ENCODE results near the gene CREB5. TPM values are rescaled to one million over a fixed set of nuclear protein-coding genes. Genes with fewer than 3 reads are reported as not detected.

CREB5 gene
- total and polyA plus RNA-seq, 2 donors (not counting 3 experiments of a cell fraction or from before 2014, with no cell fraction given): 19.6 to 28.4 TPM

DNA sequence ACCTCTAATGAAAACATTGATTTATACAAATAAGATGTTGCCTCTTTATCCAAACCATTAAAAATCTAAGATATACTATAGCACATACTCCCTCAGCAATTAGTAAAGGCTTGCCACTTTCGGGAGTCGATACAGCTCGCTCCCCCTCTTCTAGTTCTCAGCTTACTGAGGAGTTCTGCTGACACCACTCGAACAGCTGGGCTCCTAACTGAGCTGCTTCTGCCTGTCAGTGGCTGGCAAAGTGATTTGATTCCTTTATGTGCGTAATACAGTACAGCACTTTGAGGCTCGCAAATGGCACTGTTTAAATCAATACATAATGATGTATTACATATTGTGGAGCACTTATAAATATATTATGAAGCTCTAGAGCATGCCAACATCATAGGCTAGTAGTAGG, 241.8 kb downstream of the CREB5 start:
- ChIA-PET POLR2A (no interaction called here), CTCF (no interaction called here)
- TF ChIP-seq, protein P1, sequence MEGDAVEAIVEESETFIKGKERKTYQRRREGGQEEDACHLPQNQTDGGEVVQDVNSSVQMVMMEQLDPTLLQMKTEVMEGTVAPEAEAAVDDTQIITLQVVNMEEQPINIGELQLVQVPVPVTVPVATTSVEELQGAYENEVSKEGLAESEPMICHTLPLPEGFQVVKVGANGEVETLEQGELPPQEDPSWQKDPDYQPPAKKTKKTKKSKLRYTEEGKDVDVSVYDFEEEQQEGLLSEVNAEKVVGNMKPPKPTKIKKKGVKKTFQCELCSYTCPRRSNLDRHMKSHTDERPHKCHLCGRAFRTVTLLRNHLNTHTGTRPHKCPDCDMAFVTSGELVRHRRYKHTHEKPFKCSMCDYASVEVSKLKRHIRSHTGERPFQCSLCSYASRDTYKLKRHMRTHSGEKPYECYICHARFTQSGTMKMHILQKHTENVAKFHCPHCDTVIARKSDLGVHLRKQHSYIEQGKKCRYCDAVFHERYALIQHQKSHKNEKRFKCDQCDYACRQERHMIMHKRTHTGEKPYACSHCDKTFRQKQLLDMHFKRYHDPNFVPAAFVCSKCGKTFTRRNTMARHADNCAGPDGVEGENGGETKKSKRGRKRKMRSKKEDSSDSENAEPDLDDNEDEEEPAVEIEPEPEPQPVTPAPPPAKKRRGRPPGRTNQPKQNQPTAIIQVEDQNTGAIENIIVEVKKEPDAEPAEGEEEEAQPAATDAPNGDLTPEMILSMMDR (IDR thresholded peaks at IDR 0.05; ENCODE audit: extremely low read depth in 1 of 2, insufficient read depth in 1 of 2, low read depth in 1 of 2, low read length in 2 of 2): no peak
- TF ChIP-seq MYC (IDR thresholded peaks at IDR 0.05; ENCODE audit: low read depth, low read length): no peak
- TF ChIP-seq EZH2 (IDR thresholded peaks at IDR 0.05; ENCODE audit: borderline replicate concordance, low read depth, low read length, severe bottlenecking): no peak
- TF ChIP-seq JUN (IDR thresholded peaks at IDR 0.05; ENCODE audit: borderline replicate concordance, insufficient read depth, insufficient read length, low read depth): no peak
- no TSS peak for BruUV-seq (replicated peaks)
- no peaks in the 10 kb centered on the region for H3K36me3 ChIP-seq (ENCODE audit: control insufficient read depth in 2 of 2, extremely low read depth in 1 of 2, insufficient read depth in 2 of 2, low read length in 2 of 2)
- H3K4me1 ChIP-seq (ENCODE audit: control insufficient read depth, extremely low read depth, insufficient read depth, low read length): no peaks in the 10 kb centered on the region
- dilution Hi-C loops (cut with MboI; ENCODE audit: extremely low pct_ligation_motif_present, low sequenced_read_pairs): no loop called here
- H3K27ac ChIP-seq (ENCODE audit: insufficient read depth, low read depth, low read length): no peak overlapping the region
- H2AFZ ChIP-seq (ENCODE audit: low read depth, low read length): no peak overlapping the region
- H3K4me2 ChIP-seq (ENCODE audit: insufficient read depth, low read length): no peak overlapping the region
- no peak overlapping the region for H3K4me3 ChIP-seq (replicated peaks in 1 of 3; ENCODE audit: insufficient read depth in 1 of 3, low read depth in 1 of 3, low read length in 3 of 3)
- no peak overlapping the region for H3K9ac ChIP-seq (replicated peaks; ENCODE audit: extremely low read depth, insufficient read depth, low read length)
- no peaks in the 10 kb centered on the region for H3K79me2 ChIP-seq (ENCODE audit: control insufficient read depth, insufficient read depth, low read length)
- H3K9me1 ChIP-seq (replicated peaks; ENCODE audit: control insufficient read depth, extremely low read depth, insufficient read depth, low read length): no peaks in the 10 kb centered on the region
- FAIRE-seq (no peak), DNase-seq (ENCODE audit: low read depth, low spot score) (no peak)
- intact Hi-C loops (cut with micrococcal nuclease): no loop called here
- H4K20me1 ChIP-seq (replicated peaks; ENCODE audit: control insufficient read depth, extremely low read depth, insufficient read depth, low read length): no peaks in the 10 kb centered on the region
- no peaks in the 10 kb centered on the region for H3K9me3 ChIP-seq (replicated peaks; ENCODE audit: control insufficient read depth, insufficient read depth, low read length)
- no peaks in the 10 kb centered on the region for H3K27me3 ChIP-seq (ENCODE audit: control insufficient read depth in 2 of 2, insufficient read depth in 2 of 2, low read length in 2 of 2)

DNA sequence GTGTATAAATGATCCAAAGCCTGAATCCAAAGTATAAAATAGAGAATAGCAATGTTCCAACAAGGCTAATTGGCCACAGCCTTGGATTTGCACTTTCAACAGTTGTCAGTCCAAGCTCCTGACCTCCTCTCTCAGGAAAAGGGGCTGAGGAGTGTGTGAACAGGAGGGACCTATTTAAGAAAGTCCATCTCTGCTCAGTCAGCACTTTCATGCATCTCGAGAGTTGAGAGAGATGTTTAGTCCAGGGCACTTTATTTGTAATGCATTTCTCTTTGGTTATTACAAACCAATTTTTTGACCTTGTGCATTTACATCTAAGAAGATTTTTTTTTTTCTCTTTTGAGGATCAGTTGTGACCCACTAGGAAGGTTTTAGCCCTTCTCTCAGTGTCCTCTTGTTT, 244.2 kb downstream of the CREB5 start:
- no peak overlapping the region for H2AFZ ChIP-seq (ENCODE audit: low read depth, low read length)
- ChIA-PET CTCF (interaction anchor here (1.2 kb wide), 1 partner anchor 10 kb away, joined by 3 read pairs; no protein-coding TSS in a partner anchor), POLR2A (no interaction called here)
- intact Hi-C loops (cut with micrococcal nuclease): no loop called here
- no peaks in the 10 kb centered on the region for H3K9me1 ChIP-seq (replicated peaks; ENCODE audit: control insufficient read depth, extremely low read depth, insufficient read depth, low read length)
- BruUV-seq (replicated peaks): no TSS peak
- H3K9me3 ChIP-seq (replicated peaks; ENCODE audit: control insufficient read depth, insufficient read depth, low read length): no peaks in the 10 kb centered on the region
- no peak overlapping the region for H3K27ac ChIP-seq (ENCODE audit: insufficient read depth, low read depth, low read length)
- DNase-seq (ENCODE audit: low read depth, low spot score) (no peak), FAIRE-seq (no peak)
- H3K4me3 ChIP-seq (replicated peaks in 1 of 3; ENCODE audit: insufficient read depth in 1 of 3, low read depth in 1 of 3, low read length in 3 of 3): no peak overlapping the region
- no peaks in the 10 kb centered on the region for H3K4me1 ChIP-seq (ENCODE audit: control insufficient read depth, extremely low read depth, insufficient read depth, low read length)
- no peak overlapping the region for H3K9ac ChIP-seq (replicated peaks; ENCODE audit: extremely low read depth, insufficient read depth, low read length)
- dilution Hi-C loops (cut with MboI; ENCODE audit: extremely low pct_ligation_motif_present, low sequenced_read_pairs): no loop called here
- H3K79me2 ChIP-seq (ENCODE audit: control insufficient read depth, insufficient read depth, low read length): no peaks in the 10 kb centered on the region
- no peaks in the 10 kb centered on the region for H3K27me3 ChIP-seq (ENCODE audit: control insufficient read depth in 2 of 2, insufficient read depth in 2 of 2, low read length in 2 of 2)
- TF ChIP-seq, protein P1 (IDR thresholded peaks at IDR 0.05; ENCODE audit: extremely low read depth in 1 of 2, insufficient read depth in 1 of 2, low read depth in 1 of 2, low read length in 2 of 2): no peak
- TF ChIP-seq EZH2 (IDR thresholded peaks at IDR 0.05; ENCODE audit: borderline replicate concordance, low read depth, low read length, severe bottlenecking) (no peak), JUN (IDR thresholded peaks at IDR 0.05; ENCODE audit: borderline replicate concordance, insufficient read depth, insufficient read length, low read depth) (no peak), POLR2AphosphoS5 (IDR thresholded peaks at IDR 0.05; ENCODE audit: insufficient read depth, low read depth, low read length) (no peak), GATA2 (IDR thresholded peaks at IDR 0.05; ENCODE audit: insufficient read depth, insufficient read length, low read depth, low read length) (no peak), FOS (IDR thresholded peaks at IDR 0.05; ENCODE audit: borderline replicate concordance, insufficient read depth, low read length) (no peak), MYC (IDR thresholded peaks at IDR 0.05; ENCODE audit: low read depth, low read length) (no peak), POLR2A (IDR thresholded peaks at IDR 0.05; ENCODE audit: low read depth, low read length) (no peak)
- TF ChIP-seq, protein P2, sequence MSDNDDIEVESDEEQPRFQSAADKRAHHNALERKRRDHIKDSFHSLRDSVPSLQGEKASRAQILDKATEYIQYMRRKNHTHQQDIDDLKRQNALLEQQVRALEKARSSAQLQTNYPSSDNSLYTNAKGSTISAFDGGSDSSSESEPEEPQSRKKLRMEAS (IDR thresholded peaks at IDR 0.05; ENCODE audit: insufficient read depth, insufficient read length): no peak
- H4K20me1 ChIP-seq (replicated peaks; ENCODE audit: control insufficient read depth, extremely low read depth, insufficient read depth, low read length): no peaks in the 10 kb centered on the region
- no peaks in the 10 kb centered on the region for H3K36me3 ChIP-seq (ENCODE audit: control insufficient read depth in 2 of 2, extremely low read depth in 1 of 2, insufficient read depth in 2 of 2, low read length in 2 of 2)
- H3K4me2 ChIP-seq (ENCODE audit: insufficient read depth, low read length): no peak overlapping the region

Data from endothelial cell of umbilical vein (primary cell).